ENCODE results near the gene UBE2V1.

Gene UBE2V1

DNA sequence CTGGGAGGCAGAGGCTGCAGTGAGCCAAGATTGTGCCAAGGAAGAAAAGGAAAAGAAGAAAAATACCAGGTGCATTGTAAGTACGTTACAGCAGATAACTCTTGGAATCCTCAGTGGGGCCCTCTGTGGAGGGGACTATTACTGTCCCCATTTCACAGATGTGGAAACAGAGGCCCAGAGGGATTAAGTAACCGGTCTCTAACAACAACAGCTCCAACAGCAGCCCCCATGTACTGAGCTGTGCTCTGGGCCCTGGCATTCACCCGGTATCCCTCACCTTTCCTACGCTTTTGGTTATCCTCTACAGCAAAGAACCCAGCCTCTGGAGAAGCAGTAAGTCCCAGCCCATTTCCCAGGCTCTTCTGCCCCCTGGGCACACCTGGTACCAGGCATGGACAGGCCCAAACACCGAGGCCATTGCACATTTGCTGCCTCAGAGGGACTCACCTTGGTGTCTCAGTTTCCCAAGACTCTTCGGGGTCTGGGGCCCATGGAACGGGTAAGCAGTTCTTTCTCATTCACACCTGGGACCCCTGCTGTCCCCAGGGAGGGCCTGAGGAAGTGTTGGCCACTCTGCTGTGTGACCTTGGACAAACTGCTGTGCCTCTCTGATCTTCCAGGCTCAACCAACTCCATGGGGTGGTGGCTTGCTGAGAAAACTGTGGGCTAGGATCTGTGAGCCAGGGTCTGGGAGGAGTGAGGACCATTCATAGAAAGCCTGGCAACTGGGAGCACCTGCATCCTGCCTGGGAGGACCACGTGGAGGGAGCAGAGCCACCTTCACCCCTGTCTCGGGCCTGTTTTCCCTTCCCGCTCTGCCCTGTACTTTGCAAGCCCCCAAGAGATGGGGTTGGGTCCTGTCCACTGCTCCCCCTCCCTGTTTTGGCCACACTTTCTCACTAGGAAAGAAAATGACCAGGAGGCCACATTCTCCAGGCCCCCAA is 70.3 kb downstream of the UBE2V1 start:
- no peak for DNase-seq

- DNase-seq, result no peak
Observed at GRCh38 chr20:50041246-50041873, 71.6 kb downstream of the UBE2V1 start.

DNA sequence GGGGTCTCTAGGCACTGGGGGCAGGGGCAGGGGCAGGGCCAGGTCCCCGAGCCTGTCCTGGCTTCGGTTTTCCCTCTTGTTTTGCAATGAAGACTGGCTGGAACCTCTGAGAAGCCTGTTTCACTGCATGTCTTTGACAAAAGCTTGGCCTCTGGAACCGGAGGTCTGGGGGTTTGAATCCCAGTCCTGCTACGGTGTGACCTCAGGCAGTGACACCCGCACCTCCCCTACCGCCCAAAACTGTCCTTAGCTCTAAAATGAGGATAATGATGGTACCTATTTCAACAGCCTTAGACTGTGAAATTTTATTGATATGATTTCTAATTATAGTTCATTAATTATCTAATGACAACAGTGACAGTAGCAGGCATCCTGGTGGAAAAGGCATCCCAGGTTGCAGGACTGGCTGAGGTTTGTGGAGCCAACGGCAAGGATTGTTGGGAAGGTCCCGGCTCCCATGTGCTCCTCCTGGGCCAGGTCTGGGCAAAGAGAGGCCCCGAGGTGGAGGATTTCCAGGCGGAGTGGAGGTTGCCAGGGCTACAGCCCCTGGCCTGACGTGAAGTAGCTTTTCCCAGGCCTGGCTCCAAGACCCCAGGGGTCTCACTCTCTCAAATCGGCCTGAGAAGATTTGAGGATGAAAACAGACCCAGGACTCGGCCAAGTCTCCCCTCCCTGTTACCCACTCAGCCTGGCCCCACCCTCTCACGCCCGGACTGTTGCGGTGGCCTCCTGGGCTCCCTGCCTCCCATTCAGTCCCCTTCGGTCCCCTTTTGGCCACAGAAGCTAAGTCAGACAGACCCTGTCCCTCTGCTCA is 72.3 kb downstream of the UBE2V1 start:
- DNase-seq, result no peak

- DNase-seq, result no peak
Observed at GRCh38 chr20:50039706-50040431, 73.1 kb downstream of the UBE2V1 start.

- no peak for DNase-seq
Observed at GRCh38 chr20:50038574-50038991, 74.4 kb downstream of the UBE2V1 start.

DNA sequence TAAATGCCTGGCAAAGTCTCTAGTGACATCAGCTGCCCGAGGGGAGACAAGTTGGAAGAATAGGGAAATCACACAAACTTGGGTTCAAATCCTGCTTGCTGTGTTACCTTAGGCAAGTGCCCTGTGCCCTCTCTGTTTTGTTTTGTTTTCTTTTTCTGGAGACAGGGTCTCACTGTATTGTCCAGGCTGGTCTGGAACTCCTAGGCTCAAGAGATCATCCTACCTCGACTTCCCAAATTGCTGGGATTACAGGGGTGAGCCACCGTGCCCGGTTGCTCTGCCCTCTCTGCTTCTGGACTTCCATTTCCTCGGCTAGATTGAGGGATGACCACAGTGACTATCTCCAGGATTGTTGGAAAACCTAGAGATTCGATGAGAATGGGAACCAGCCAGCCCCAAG is 74.8 kb downstream of the UBE2V1 start:
- DNase-seq, result no peak

DNA sequence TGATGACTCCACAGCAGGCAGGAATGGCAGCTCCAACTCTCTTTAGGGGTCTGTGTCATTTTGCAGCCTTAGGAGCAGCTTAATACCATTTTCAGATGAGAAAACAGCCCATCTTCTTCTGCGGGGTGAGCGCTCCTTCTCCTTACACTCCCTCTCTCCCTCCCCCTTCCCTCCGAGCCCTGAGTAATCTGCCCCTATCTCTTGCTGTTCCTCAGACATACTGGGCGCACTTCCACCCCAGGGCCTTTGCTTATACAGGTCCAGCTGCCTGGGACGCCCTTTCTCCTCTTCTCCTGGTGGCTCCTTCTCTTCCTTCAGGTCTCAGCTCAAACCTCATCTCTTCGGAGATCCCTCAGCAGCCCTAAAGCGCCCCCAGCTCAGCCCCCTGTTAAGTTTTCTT is 75.4 kb downstream of the UBE2V1 start:
- DNase-seq, result no peak

GRCh38 chr20:50037123-50037522 is 75.8 kb downstream of the UBE2V1 start:
- no peak for DNase-seq

GRCh38 chr20:50036703-50037102 is 76.2 kb downstream of the UBE2V1 start:
- DNase-seq, result no peak

DNA sequence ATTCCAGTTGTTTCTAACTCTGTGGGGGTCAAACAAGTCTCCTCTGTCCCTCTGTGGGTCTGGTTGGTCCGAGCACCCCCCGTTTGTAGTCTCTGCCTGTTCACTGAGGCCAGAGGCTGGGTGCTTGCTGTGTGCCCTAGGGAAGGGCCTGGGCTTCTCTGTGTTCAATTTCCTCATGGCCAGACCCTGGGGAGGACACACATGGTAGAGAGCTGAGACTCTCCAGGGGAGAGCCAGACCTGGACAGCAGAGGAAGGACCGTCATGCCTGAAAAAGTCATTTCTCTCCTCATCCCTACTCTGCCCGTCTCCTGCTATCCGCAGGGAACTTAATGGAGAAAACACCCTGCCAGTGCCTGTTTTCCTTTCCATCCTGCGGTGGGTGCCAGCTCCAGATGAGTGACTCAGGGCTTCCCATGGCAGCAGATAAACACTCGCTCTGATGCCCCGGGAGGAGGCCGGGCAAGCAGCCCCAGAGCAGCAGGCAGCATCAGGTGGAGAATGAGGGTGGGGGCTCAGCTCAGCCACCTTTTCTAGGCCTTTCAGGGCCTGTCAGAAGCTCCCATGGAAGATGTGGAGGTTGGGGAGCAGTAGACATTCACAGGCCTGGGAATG is 78.3 kb downstream of the UBE2V1 start:
- DNase-seq, result no peak

DNA sequence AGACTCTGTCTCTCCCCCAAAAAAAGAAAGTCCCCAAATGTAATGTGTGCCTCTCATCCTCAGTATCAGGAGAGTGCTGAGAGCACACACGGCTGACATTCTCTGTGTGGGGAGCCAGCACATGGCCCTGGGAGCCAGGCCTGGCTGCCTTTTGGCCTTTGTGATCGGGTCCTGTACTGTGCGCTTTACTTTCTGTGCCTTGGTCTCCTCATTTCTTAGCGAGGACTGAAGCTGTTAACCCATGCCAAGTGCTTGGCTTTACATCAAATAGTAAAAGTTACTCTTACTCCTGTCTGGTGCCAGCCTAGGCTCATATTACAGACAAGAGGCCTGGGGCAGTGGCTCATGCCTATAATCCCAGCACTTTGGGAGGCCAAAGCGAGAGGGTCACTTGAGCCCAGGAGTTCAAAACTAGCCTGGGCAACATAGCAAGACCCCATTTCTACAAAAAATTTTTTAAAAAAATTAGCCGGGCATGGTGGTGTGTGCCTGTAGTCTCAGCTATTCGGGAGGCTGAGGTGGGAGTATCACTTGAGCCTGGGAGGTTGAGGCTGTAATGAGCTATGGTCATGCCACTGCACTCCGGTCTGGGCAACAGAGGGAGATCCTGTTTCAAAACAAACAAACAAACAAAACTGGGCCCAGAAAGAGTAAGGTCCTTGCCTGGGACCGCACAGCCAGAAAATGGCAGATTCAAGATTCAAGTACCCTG is 79.8 kb downstream of the UBE2V1 start:
- DNase-seq, result no peak
